K562 (cell line): Measurements from ENCODE around the gene GGACT. TPM values are rescaled to one million over a fixed set of nuclear protein-coding genes. Genes with fewer than 3 reads are reported as not detected.

ENCODE experiments used
- ATAC-seq: fragments of 200-7000 bp; cut with Tn5 transposase; 3 replicates; pipeline ENCODE4 v1.9.1; 2020; ENCODE audit warnings: moderate library complexity
- BruUV-seq: library from RNA; stranded (reverse); fragments of 400-500 nt; replicated peaks from 2 replicates; lab custom pipeline; 2021; lab: Mats Ljungman, UMichigan
- CTCF ChIA-PET: fragments of 300-600 bp; formaldehyde crosslinking; extraction: SDS; loops from one replicate; lab custom pipeline; 2021; ENCODE audit warnings: low intra/inter-chr PET ratio; lab: Yijun Ruan, JAX
- POLR2A ChIA-PET: fragments of 300-600, 350-650 bp; sonication (Branson Sonifier 250); formaldehyde crosslinking; extraction: SDS; loops from one replicate; lab custom pipeline; 2021; ENCODE audit warnings: antibody characterized with exemption, inconsistent platforms; lab: Yijun Ruan, JAX
- DNase-seq, 4 experiments: peaks; one replicate each; pipeline versions ENCODE4 v3.0.0 to v3.0.0-alpha.2; 2011 to 2018; ENCODE audit warnings: low spot score in 3 of 4, mixed read lengths in 3 of 4; ENCODE audit errors: extremely low read depth in 1 of 4
- FAIRE-seq: peaks from 2 replicates; lab custom pipeline; 2011; peaks lifted over from hg19 to GRCh38; lab: Jason Lieb, UNC
- H2AFZ ChIP-seq: 2 replicates; pipeline ENCODE4 v1.6.0; 2011; ENCODE audit warnings: low read depth, low read length, control low read depth, inconsistent platforms
- H3K27ac ChIP-seq: fragments of 200-600 bp; 3 replicates; pipeline ENCODE4 v1.8.0; 2011; ENCODE audit warnings: low read depth, mild to moderate bottlenecking, control low read depth, inconsistent platforms, low read length, moderate library complexity, mixed read lengths; ENCODE audit errors: extremely low read depth
- H3K27me3 ChIP-seq, 2 experiments: fragments of 300-600 bp in 1 of 2; 2 replicates in 1 of 2; 3 replicates in 1 of 2; pipeline versions ENCODE4 v1.6.0 to v1.8.0; 2011; ENCODE audit warnings: inconsistent platforms in 2 of 2, low read length in 2 of 2, mild to moderate bottlenecking in 1 of 2, mixed read lengths in 1 of 2, moderate library complexity in 1 of 2; ENCODE audit not compliant: control insufficient read depth in 2 of 2, insufficient read depth in 2 of 2
- H3K36me3 ChIP-seq: fragments of 300-600 bp; 3 replicates; pipeline ENCODE4 v1.8.0; 2011; ENCODE audit warnings: mild to moderate bottlenecking, low read length, inconsistent platforms; ENCODE audit not compliant: control insufficient read depth, insufficient read depth
- H3K4me1 ChIP-seq, 2 experiments: fragments of 200-600 bp in 1 of 2; replicated peaks in 1 of 2; 2 replicates in 1 of 2; 3 replicates in 1 of 2; pipeline versions ENCODE4 v1.5.1 to v1.8.0; 2011; ENCODE audit warnings: inconsistent platforms in 2 of 2, low read length in 2 of 2, mild to moderate bottlenecking in 1 of 2, mixed read lengths in 1 of 2, moderate library complexity in 1 of 2; ENCODE audit not compliant: control insufficient read depth in 2 of 2, insufficient read depth in 2 of 2
- H3K4me2 ChIP-seq: 2 replicates; pipeline ENCODE4 v1.6.1; 2011; ENCODE audit warnings: low read length, control low read depth, inconsistent platforms, mixed read lengths; ENCODE audit not compliant: insufficient read depth
- H3K4me3 ChIP-seq: fragments of 200-600 bp; sonication (generic), shearing (Covaris generic); 2 replicates; pipeline ENCODE4 v1.5.1; 2016; ENCODE audit warnings: control low read depth, inconsistent platforms
- H3K79me2 ChIP-seq: fragments of 200-600 bp; 3 replicates; pipeline ENCODE4 v1.8.0; 2011; ENCODE audit warnings: low read length, inconsistent platforms; ENCODE audit not compliant: control insufficient read depth, insufficient read depth
- H3K9ac ChIP-seq, 2 experiments: 2 replicates each; pipeline versions ENCODE4 v1.6.0 to v1.6.1; 2011; ENCODE audit warnings: low read depth in 2 of 2, low read length in 2 of 2, control low read depth in 1 of 2, inconsistent platforms in 1 of 2, mild to moderate bottlenecking in 1 of 2, mixed read lengths in 1 of 2; ENCODE audit not compliant: insufficient read depth in 1 of 2
- H3K9me1 ChIP-seq: one replicate; pipeline ENCODE4 v1.6.0; 2011; ENCODE audit warnings: inconsistent platforms, mild to moderate bottlenecking, low read length, moderate library complexity; ENCODE audit not compliant: control insufficient read depth, insufficient read depth
- H3K9me3 ChIP-seq: replicated peaks from 2 replicates; pipeline ENCODE4 v1.5.1; 2011; ENCODE audit warnings: low read depth, low read length, inconsistent platforms; ENCODE audit not compliant: control insufficient read depth, insufficient read depth
- H4K20me1 ChIP-seq: replicated peaks from 2 replicates; pipeline ENCODE4 v1.6.1; 2011; ENCODE audit warnings: low read length, inconsistent platforms, mixed read lengths; ENCODE audit not compliant: control insufficient read depth, insufficient read depth
- GTF3C2 ChIP-seq: IDR thresholded peaks from 3 replicates; pipeline ENCODE4 v1.6.1; 2011; ENCODE audit warnings: borderline replicate concordance, mild to moderate bottlenecking, moderate library complexity; ENCODE audit not compliant: insufficient read length; ENCODE audit errors: extremely low read depth
- MXD1 ChIP-seq: fragments of 250-450 bp; sonication (Bioruptor Pico); IDR thresholded peaks from 2 replicates; pipeline ENCODE4 v1.8.0; 2021; ENCODE audit warnings: borderline replicate concordance, mild to moderate bottlenecking, moderate library complexity; ENCODE audit not compliant: poor library complexity, severe bottlenecking
- NCOA4 ChIP-seq: fragments of 450-650 bp; IDR thresholded peaks from 2 replicates; pipeline ENCODE4 v1.6.1; 2018; ENCODE audit warnings: mild to moderate bottlenecking; ENCODE audit not compliant: partially characterized antibody
- ZNF445 ChIP-seq: fragments of 250-450 bp; sonication (Bioruptor Pico); IDR thresholded peaks from 2 replicates; pipeline ENCODE4 v1.4.0; 2020; ENCODE audit warnings: low read depth, mild to moderate bottlenecking, moderate library complexity
- WGBS: fragments of 100-300 bp; shearing (Covaris generic); methylation state at CpG from one replicate; pipeline ENCODE4 v1.1.6; 2016; ENCODE audit warnings: low coverage, mixed read lengths; ENCODE audit not compliant: insufficient coverage; ENCODE audit errors: missing lambda C conversion rate; 5-methylcytosine and 5-hydroxymethylcytosine counted together
- in situ Hi-C: fragments of 300-500 bp; cut with MboI; formaldehyde crosslinking; loops from 4 replicates; pipeline ENCODE4 v1.15.0; 2018; ENCODE audit warnings: inconsistent platforms, mixed read lengths
- intact Hi-C: fragments of 100-400 bp; cut with micrococcal nuclease; formaldehyde crosslinking; loops from 2 replicates; pipeline ENCODE4 v1.14.2; 2022
- polyA plus RNA-seq, 8 experiments: library from polyadenylated mRNA; depleted of rRNA in 4 of 8; stranded (reverse) in 5 of 8; unstranded in 3 of 8; fragments of >200 nt; fragmentation: Nextera tagmentation in 2 of 8; fragmentation: Illumina TruSeq in 1 of 8; extraction: Ambion mirVana in 2 of 8; extraction: Trizol in 1 of 8; gene quantifications; 2 replicates each; pipeline versions ENCODE4 v1.2.1 to v1.2.3, GENCODE V29; 2011 to 2014; ENCODE audit warnings: inconsistent platforms in 1 of 8, missing spikeins in 1 of 8
- total RNA-seq, 7 experiments: library from RNA; depleted of rRNA in 6 of 7; stranded (reverse); fragments of >200 nt in 6 of 7; fragmentation: Illumina TruSeq in 2 of 7; extraction: Trizol in 2 of 7; gene quantifications; 2 replicates each; pipeline versions ENCODE4 v1.2.1 to v1.2.3, GENCODE V29; 2011 to 2021; ENCODE audit warnings: low replicate concordance in 1 of 7
- TF ChIP-seq, protein P1 (sequence below): IDR thresholded peaks from 3 replicates; pipeline ENCODE4 v1.6.1; 2011; ENCODE audit warnings: borderline replicate concordance, mild to moderate bottlenecking; ENCODE audit not compliant: insufficient read length, insufficient read depth

GGACT gene
- total and polyA plus RNA-seq, 9 of the 15 experiments (the other 6 are each of a cell fraction or from before 2014, with no cell fraction given), result 0.20 to 3.2 (median 1.7) TPM

- DNase-seq (no peak), ATAC-seq (no peak), FAIRE-seq (no peak)
- ChIA-PET CTCF (no interaction called here), POLR2A (interaction anchor here (0.5 kb wide), 1 partner anchor 106 kb away, joined by 3 read pairs; no protein-coding TSS in a partner anchor)
- Histone ChIP-seq H3K4me2 (no peak overlapping the region), H3K9ac (no peak overlapping the region), H3K27ac (no peak overlapping the region), H2AFZ (no peak overlapping the region), H3K79me2 (no peaks in the 10 kb centered on the region), H3K9me3 (no peaks in the 10 kb centered on the region), H4K20me1 (no peaks in the 10 kb centered on the region), H3K27me3 (no peaks in the 10 kb centered on the region), H3K4me3 (no peak overlapping the region), H3K9me1 (no peaks in the 10 kb centered on the region), H3K36me3 (no peaks in the 10 kb centered on the region), H3K4me1 (no peaks in the 10 kb centered on the region)
- in situ Hi-C loops, result no loop called here
- intact Hi-C loops, result no loop called here
- TF ChIP-seq NCOA4 (no peak), MXD1 (no peak), ZNF445 (no peak)
- TF ChIP-seq, protein P1, sequence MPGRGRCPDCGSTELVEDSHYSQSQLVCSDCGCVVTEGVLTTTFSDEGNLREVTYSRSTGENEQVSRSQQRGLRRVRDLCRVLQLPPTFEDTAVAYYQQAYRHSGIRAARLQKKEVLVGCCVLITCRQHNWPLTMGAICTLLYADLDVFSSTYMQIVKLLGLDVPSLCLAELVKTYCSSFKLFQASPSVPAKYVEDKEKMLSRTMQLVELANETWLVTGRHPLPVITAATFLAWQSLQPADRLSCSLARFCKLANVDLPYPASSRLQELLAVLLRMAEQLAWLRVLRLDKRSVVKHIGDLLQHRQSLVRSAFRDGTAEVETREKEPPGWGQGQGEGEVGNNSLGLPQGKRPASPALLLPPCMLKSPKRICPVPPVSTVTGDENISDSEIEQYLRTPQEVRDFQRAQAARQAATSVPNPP, result no peak
- no TSS peak for BruUV-seq
- 18% methylated on average over 4 of the region's 4 CpGs for WGBS
Observed at GRCh38 chr13:100490692-100491091, 97.9 kb downstream of the GGACT start.

DNA sequence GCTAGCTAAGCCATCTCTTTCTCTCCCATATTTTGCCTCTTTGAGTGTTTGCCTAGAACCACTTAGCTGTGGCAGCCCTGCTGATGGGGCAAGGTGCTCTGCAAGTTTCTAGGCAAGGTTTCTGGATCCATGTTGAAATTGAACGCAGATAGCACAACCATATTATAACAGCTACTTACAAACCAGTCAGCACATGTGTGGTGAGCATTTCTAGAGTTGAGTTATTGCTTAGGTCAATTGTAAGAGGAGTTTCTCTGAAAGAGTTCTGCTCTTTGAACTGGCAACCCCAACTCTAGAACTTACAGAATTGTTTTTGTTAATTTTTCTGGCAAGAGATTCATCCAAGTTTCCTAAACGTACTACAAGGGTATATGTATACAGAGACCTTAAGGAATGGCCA is 103.3 kb downstream of the GGACT start:
- H3K9me3 ChIP-seq, result no peaks in the 10 kb centered on the region
- H4K20me1 ChIP-seq, result no peaks in the 10 kb centered on the region
- no peak overlapping the region for H3K4me3 ChIP-seq
- no peak for FAIRE-seq
- ChIA-PET CTCF (no interaction called here), POLR2A (no interaction called here)
- H3K9ac ChIP-seq, result no peak overlapping the region
- intact Hi-C loops, result no loop called here
- H3K36me3 ChIP-seq, result no peaks in the 10 kb centered on the region
- no peak overlapping the region for H2AFZ ChIP-seq
- no peaks in the 10 kb centered on the region for H3K9me1 ChIP-seq
- no peak overlapping the region for H3K27ac ChIP-seq
- in situ Hi-C loops, result no loop called here
- H3K27me3 ChIP-seq, result no peaks in the 10 kb centered on the region
- BruUV-seq, result no TSS peak
- no peaks in the 10 kb centered on the region for H3K79me2 ChIP-seq
- no peak for ATAC-seq
- no peaks in the 10 kb centered on the region; a peak in 1 of 5 replicates for H3K4me1 ChIP-seq
- DNase-seq, result no peak
- WGBS, result 6% methylated on average over 2 of the region's 2 CpGs
- H3K4me2 ChIP-seq, result no peak overlapping the region
- TF ChIP-seq GTF3C2, result no peak
